GM18508 (cell line): ENCODE measurements around the gene CERS6.

Experiments
- ATAC-seq: cut with Tn5 transposase; IDR thresholded peaks from one replicate; pipeline ENCODE4 v1.9.1; 2021; ENCODE audit warnings: moderate number of reproducible peaks; ENCODE audit not compliant: insufficient read depth, unreplicated experiment

CERS6 gene

DNA sequence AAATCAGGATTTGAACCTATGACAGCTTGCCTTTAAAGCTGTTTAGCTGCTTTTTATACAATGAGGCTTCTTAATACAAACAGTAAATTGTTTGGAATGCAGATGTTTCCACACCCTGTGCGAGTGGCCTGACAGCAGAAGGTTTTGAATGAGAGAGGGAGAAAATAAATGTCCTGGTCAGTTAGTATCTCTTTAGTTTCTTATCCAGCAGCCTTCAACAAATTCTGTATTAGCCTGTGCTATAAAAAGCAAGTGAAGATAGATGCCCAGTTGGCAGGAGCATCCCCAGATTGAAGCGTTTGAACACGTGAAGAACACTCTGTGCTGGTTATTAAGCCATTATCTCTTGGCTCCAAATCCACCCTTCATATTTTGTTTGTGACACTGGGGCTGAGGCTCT lies 70.6 kb downstream of the CERS6 start:
- no peak for ATAC-seq

DNA sequence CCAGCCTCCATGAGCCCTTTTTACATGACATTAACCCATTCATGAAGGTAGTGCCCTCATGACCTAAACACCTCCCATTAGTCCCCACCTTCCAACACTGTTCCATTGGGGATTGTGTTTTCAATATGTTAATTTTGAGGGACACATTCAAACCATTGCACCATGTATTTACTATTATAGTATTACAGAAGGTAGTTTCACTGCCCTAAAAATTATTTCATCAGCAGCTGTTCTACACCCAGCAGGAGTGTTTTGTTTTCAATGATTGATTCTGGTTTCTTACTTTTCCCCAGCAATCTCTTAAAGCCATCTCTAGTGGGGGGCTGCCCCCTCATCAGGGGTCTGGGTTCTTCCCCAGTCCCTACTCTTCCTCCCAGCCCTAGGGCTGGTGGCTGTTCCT lies 71.9 kb downstream of the CERS6 start:
- ATAC-seq, result no peak

DNA sequence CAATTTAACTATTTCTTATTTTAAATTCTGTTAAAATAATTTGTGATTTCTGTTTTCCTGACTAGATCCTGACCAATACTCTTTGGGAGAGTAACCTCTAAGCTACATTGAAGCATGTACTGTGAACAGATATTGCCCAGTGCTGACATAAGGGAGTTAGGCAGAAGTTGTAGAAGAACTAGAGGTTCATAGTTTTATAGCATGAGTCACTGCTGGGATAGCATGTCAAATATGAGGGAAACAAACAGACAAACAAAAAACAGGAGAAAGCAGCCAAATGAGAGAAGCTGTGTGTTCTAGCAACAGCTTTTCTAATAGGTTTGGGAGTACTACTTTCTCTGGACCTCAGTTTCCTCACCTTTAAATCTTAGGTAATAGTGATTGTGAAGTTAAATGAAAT lies 72.4 kb downstream of the CERS6 start:
- no peak for ATAC-seq

DNA sequence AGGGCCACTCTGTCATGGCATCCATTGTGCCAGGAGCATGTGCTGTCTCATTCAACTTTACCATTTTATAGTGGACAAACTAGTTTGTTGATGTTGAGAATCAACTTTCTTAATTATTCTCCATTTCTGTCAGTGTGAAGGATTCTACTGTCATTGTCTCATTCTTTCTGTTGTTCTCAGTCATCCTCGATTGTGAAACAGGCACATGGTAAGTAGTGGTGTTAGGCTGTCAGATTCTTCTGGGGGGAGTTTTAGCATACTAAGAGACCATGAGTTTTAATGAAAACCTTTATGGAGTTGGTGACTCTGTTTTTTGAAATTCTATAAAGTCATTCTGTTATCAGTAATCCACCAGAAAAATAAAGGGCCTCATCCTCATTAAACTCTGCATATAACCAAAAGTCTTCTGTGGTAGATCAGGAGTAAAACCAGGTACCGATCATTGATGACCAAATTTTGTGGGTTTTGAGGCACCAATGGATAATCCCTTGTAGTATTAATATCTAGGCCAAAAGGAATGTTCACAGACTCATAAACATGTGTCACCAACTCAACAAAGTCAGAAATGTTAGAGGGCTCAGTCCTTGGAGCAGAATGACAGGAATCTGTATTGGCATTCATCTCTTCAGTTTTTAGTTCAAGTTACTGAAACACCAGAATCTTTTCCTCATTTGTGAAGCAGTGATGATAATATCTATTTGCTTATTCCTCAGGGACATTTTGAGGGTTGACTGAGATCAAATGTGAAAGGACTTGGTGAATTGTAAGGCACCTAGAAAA lies 73.2 kb downstream of the CERS6 start:
- ATAC-seq, result no peak

DNA sequence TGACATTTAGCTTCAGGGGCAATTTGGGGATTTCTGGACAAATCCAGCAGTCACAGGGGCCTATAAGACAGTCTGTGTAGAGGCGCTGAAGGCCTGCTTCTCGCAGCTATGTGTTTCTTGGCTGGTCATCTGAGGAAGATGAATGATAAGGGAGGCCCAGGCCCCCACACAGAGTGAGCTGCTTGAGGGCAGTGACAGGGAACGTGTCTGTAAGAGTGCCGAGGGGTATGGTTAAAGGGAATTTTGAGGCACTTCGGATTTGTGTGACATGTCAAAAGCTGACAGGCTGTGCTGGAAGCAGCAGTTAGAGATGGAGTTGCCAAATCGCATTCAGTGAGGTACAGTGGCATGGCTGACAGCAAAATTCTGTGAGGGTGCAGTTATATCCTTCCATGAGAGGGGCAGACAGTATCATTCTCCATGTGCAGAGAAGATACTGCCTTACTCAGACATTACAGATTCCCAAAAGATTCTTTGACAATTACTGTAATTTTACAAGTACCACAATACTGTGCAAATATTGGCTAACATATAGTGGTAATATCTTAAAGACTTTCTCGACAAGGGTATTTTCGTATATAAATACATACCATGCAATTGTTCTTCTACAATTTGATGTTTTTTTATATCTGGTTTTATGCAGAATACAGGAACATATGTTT lies 74.0 kb downstream of the CERS6 start:
- no peak for ATAC-seq

DNA sequence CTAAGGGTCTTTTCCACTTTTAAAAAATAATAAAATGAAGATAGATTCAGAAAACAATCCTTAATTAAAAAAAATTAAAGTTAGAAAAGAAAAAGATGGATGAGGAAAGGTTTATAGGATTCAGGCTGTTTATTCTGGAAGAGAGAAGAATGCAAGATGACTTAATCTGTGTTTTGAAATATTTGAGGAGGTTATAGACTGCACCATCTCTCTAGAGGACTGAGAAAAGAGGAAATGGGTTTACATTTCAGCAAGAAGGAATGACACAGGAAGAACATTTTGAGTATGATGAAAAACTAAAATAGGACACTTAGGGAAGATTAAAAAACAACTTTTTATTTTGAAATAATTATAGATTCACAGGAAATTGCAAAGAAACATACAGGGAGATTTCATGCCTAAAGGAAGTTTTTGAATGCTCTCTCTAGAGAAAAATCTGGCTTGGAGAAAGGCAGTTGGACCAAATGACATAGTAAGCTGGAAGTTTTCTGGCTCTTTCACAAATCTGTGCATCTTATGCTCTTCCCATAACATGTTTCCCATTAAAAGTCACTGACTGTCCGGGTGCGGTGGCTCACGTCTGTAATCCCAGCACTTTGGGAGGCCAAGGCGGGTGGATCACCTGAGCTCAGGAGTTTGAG lies 75.0 kb downstream of the CERS6 start:
- peak; percentile 38 for ATAC-seq

DNA sequence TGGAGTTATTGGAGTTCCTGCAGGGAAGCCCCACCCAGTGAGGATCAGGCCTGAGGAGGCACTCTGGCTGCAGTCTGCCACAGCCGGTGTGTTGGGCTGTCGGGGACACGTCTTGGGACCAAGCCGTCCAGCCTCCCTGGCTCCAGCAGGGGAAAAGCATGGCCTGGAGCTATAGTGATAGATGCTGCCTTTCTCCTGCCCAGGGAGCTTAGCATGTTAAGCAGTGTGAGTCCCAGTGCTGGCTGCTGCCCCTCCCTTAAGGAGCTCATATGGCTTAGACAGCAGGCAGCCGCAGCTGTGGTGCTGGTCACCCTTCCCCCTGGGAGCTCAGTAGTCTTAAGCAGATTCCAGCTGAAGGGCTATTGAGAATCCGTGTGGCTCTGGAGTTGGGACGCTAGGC lies 78.9 kb downstream of the CERS6 start:
- ATAC-seq, result no peak

DNA sequence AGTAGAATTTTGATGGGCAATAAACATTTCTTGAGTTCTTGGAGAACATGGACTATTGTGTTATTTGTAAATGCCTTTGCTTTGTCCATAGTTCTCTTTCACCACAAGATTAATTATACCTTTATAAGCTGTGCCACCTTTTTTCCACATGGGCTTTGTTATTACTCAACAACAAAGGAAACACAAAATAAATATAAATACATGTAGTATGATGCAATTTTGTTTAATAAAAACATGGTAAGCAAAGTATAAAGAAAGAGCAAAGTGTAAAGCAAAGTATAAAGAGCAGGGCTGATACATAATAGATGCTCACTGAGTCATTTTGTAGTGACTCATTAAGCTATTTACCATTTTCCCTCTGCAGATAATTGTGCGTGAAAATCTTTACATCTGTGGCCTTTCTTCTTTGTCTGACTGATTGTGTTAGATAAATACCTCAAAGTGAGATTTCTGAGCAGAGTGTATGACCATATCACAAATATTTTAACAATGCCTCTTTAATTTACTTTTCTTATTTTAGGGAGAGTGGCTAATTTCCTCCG lies 80.9 kb downstream of the CERS6 start:
- ATAC-seq, result no peak

DNA sequence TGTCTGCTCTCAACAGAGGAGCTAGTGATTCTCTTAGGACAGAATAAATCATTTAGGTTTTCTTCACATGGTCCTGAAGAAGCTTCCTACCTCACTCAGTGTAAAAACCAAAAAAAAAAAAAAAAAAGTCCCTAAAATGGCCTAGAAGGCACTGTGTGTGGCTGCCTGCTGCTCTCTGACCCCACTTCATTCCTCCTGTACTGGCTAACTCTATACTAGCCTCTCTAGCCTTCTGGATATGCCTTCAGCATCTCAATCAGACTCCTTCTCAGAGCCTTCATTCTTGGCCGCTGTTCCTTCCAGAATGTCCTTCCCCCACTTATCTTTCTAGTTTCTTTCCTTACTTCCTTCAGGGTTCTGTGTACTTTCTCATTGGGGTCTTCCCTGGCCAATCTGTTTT lies 82.1 kb downstream of the CERS6 start:
- ATAC-seq, result no peak

DNA sequence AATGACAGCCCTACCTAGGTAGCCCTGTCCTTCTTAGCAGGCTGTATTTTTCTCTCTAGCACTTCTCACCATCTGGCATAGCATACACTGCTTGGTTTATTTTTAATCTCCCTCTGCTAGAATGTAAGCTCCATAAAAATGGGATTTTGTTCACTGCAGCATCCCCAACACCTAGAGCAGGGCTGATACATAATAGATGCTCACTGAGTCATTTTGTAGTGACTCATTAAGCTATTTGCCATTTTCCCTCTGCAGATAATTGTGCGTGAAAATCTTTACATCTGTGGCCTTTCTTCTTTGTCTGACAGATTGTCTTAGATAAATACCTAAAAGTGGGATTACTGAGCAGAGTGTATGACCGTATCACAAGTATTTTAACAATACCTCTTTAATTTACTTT lies 82.5 kb downstream of the CERS6 start:
- ATAC-seq, result no peak

DNA sequence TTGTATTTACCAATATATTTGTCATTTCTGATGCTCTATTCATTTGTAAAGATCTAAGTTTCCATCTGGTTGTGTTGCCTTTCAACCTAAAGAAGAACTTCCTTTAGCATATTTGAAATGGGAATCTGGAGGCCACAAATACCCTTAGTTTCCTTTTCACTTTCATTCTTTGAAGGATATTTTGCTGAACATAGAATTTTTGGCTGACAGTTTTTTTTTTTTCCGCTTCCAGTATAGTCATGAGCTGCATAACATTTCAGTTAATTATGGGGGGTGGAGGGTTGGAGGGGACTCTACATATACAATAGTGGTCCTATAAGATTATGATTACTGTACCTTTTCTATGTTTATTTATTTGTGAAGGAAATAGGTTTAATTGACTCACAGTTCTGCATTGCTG lies 83.9 kb downstream of the CERS6 start:
- no peak for ATAC-seq

DNA sequence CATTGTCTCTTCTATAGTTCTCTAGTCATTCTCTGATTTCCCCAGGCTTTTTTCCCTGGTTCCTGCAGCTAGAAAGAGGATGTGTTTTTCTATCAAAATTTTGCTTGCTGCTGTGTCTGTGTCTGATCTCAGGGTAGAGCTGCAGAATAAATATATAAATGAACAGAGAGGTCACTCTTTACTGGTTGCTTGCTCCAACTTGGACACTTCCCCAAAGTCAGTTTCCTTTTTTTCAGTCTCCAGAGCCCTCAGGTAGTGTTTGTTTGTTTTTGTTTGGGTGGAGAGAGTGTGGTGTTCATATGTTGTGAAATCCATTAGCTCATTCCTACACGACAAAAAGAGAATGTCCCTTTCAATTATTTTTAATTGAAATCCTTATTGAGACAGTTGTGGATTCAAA lies 85.8 kb downstream of the CERS6 start:
- no peak for ATAC-seq

DNA sequence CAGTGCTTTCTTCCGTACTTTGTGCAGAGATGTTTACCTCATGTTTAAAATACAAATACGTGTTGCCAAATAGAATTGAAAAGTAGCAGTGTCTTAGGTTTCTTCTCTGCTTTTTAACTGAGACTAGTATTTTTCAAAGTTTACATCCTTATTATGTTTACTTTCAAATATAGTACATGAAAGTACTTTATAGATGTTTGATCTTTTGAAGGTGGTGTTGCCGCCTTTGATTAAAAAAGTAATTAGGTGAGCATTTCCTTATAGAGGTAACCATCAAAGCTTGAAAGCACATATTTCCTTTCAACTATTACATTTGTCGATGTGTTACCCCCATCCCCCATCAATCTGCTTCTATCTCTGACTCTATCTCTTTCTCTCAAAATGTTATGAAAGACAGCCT lies 87.0 kb downstream of the CERS6 start:
- ATAC-seq, result no peak

DNA sequence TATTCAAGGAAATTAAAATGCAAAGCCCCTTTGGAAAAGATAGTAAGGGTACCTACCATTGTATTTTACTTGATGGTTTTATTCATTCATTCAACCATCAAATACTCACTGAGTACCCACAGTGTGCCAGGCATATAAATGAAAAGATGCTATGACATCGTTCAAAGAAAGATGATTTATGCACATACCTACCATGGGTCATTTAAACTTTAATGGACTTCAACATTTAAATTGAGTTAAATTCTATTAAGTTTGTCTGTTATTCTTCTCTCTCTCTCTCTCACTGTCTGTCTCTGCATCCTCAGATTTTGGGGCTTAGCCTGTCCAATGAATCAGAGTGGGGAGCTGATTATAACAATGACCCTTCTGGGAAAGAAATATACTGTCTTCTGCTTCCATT lies 87.9 kb downstream of the CERS6 start:
- ATAC-seq, result no peak

DNA sequence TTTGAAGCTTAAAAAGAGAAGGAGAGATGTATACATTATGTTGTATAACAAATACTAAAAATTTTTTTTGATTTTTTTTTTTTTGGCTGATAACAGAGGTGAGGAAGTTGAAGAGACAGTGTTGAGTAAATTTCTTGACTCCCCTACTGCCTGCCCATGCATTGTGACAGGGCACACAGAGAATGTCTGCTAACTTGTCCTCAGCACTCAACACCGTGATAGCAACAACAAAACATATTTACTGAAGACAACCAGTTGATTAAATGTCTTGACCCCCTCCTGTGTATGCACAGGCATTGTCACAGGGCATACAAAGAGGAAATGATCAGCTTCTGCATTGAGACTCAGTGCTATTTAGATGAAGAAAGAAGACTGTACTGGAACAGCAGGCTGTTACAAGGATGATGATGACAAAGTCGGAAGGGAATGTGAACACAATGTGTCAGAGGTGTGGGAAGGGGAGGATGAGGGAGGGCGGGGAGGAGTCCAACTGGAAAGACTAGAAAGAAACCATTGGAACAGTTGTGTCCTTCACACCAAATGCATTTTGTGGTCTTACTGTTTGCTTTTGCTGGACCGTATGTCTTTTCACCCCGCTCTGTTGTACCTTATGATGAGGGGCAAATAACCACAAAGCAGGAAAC lies 89.5 kb downstream of the CERS6 start:
- ATAC-seq, result no peak

DNA sequence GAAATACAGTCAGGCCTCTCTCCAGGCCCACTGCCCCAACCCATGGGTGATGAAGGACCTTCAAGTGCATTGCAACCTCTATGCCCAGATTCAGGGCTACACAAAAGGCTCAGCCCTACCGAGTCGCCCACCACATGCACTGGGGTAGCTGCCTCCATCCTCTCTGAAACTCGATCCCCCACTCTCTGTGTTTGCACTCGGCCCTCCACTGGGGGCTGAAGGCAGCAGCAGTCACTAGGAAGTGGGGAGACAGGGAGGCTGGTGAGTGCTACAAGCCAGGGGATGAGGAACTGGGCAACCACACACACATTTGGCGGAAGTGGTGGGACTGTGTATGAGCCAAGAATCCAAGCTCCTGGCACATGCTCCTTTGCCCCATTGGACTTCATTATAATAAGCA lies 94.6 kb downstream of the CERS6 start:
- no peak for ATAC-seq

DNA sequence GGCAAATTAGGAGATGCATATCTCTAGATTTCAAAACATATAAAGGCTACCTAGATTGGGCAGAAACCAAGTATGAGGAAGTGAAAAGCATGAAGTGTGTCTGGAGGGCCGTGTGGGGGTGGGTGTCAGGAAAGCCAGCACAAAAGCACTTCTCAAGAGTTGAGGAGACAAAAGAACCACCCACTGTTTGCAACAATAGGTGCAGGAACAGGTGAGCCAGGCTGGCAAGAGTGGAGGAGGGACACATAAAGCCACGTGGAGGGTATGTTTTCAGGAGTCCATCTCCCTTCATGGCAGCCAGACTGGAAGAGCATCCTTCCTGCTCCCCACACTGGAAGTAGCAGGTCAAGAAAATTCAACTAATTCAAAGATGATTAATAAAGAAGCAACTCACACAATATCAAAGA lies 96.4 kb downstream of the CERS6 start:
- peak; percentile 91 for ATAC-seq

DNA sequence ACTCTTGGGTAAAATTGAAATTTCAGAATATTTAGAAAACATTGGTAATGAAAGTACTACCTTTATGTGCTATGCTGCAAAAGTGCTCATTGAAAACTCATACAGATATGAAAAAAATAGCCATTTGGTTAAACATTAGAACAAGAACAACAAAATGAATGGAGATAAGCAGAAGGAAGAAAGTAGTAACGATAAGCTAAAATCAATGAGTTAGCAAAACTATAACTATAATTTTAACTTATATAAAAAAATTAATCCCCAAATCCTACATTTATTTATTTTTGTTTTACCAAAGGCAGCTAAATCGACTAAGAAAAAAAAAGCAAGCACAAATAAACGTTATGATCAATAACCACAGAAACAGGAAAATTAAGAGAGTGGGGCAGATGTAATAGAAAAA lies 99.2 kb downstream of the CERS6 start:
- ATAC-seq, result no peak

DNA sequence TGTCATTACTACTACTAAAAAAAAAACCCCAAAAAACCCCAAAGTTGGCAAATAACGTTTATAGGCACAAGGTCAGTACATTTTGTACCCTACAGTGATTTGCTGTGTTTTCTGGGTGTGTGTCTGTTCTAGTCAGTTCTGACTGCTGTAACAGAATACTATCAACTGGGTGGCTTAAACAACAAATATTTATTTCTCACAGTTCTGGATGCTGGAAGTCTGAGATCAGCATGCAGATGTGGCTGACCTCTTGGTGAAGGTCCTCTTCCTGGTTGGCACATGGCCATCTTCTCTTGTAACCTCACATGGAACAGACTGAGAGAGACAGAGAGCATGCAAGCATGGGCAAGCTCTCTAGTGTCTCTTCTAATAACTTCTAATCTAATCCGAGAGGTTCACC lies 103.1 kb downstream of the CERS6 start:
- ATAC-seq, result no peak

DNA sequence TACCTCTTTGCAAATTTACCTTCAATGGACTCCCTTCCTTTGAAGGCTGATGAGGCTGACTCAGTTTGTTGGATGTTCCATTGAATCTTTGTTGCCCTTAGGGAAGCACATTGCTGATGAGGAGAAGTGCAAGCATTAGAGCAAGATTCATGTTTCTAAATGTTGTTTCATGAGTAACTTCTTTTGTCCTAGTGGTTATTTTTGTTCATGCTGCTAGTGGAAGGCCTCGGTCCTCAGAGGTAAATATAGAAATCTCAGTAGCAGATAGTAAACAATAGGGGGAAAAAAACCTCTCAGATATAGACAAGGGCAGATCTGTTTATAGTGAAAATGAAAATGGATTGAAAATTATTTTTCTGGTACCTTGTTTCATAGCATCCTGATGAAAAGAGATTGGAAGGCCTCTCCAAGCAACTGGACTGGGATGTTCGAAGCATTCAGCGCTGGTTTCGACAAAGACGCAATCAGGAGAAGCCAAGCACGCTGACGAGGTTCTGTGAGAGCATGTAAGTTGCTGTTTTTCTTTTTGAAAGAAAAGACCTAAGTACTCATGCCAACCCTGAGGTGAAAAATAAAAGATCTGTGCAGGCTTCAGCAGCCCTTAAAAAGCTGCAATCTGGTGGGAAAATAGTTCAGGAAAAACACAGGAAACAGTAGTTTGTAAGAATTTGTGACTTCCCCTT lies 104.9 kb downstream of the CERS6 start:
- no peak for ATAC-seq
